RWPE1 (cell line): ENCODE measurements around the gene SCAMP5.

Experiments
- CTCF ChIA-PET: fragments of 350-600 bp; sonication (Branson Sonifier 250); formaldehyde crosslinking; extraction: SDS; loops from one replicate; lab custom pipeline; 2021; lab: Yijun Ruan, JAX
- POLR2A ChIA-PET: fragments of 400-600 bp; formaldehyde crosslinking; extraction: SDS; loops from one replicate; lab custom pipeline; 2020; ENCODE audit warnings: antibody characterized with exemption; ENCODE audit not compliant: low non-redundant PET; lab: Yijun Ruan, JAX
- DNase-seq: peaks from one replicate; pipeline ENCODE4 v3.0.0; 2012; ENCODE audit warnings: low spot score
- H3K27ac ChIP-seq: fragments of 450-650 bp; 2 replicates; pipeline ENCODE4 v1.5.1; 2017
- TF ChIP-seq, protein P1 (sequence below): fragments of 450-650 bp; conservative IDR thresholded peaks from 2 replicates; pipeline ENCODE4 v1.5.1; 2017; ENCODE audit warnings: low read depth, mild to moderate bottlenecking

Gene SCAMP5

DNA sequence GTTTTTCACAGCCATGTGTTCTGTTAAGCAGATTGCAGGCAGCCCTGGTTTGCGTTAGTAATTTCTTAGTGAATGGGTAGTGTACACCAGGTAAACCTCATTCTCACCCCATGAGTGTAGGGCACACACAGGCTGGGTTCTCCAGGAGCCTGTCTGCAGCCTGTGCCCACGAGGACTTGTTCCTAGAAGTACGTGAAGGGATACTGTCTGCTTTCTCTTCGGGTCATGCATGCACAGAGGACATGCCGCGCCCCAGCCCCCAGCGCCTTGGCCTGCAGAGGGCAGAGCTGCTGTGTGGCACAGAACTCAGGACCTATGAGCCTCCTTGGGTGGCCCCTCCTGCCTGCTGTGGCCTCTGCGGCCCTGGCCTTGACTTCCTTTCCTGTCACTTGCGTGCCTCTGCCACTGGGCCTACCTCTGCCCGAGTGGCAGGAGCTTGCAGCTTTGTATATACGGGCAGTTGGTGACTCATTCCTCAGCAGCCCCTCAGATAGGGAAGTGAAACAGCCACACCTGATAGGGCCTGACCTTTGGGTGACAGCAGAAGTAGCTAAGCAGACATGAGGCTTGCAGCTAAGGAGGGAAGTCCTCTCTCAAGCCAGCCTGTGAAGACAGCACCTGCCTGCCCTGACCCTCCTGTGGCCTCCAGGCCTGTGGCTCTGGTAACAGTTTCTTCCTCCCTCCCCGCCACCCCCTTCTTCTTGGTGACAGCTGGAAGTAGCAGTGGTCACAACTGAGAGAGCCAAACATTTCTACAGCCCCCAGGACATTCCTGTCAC lies 47.6 kb downstream of the SCAMP5 start:
- no peak for DNase-seq
- peak overlapping the region; percentile 11 for H3K27ac ChIP-seq
- CTCF ChIA-PET = interaction anchor here (0.7 to 1.5 kb wide), 2 partner anchors 17 to 159 kb away, joined by 3 to 8 read pairs; partner anchors contain the start of gene C15orf39
- POLR2A ChIA-PET = no interaction called here
- TF ChIP-seq, protein P1, sequence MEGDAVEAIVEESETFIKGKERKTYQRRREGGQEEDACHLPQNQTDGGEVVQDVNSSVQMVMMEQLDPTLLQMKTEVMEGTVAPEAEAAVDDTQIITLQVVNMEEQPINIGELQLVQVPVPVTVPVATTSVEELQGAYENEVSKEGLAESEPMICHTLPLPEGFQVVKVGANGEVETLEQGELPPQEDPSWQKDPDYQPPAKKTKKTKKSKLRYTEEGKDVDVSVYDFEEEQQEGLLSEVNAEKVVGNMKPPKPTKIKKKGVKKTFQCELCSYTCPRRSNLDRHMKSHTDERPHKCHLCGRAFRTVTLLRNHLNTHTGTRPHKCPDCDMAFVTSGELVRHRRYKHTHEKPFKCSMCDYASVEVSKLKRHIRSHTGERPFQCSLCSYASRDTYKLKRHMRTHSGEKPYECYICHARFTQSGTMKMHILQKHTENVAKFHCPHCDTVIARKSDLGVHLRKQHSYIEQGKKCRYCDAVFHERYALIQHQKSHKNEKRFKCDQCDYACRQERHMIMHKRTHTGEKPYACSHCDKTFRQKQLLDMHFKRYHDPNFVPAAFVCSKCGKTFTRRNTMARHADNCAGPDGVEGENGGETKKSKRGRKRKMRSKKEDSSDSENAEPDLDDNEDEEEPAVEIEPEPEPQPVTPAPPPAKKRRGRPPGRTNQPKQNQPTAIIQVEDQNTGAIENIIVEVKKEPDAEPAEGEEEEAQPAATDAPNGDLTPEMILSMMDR = no peak

GRCh38 chr15:75043509-75044257 lies 48.3 kb downstream of the SCAMP5 start:
- DNase-seq = no peak
- CTCF ChIA-PET = interaction anchor here (0.7 to 1.5 kb wide), 2 partner anchors 16 to 158 kb away, joined by 3 to 8 read pairs; partner anchors contain the start of gene C15orf39
- H3K27ac ChIP-seq = peak overlapping the region; percentile 11

DNA sequence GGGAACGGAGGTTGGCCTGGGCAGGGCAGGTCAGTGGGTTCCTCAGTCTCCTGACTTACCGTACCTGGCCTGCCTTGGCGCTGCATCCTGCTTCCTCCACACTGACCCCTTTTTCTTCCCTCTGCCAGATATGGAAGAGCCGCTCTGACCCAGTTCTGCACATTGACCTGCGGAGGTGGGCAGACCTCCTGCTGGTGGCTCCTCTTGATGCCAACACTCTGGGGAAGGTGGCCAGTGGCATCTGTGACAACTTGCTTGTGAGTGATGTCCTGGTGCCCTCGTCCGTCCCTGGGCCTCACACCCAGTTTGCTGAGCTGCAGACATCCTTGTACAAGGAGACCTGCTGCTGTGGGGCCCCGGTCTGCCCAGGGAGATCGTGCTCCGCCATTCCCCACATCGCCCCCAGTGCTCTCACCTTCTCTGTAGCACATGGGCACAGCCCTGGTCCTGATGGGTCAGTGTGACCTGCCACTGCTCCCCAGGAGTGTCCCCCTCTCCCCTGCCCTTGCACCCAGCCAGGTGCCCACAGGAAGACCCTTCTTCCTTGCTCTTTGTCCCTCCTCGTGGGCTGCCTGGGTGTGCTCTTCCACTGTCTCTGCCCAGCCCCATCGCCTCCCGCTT lies 49.0 kb downstream of the SCAMP5 start:
- no peak for DNase-seq
- ChIA-PET POLR2A (interaction anchor here (0.6 to 1.1 kb wide), 2 partner anchors 56 to 158 kb away, joined by 3 read pairs; partner anchors contain the start of gene C15orf39), CTCF (interaction anchor here (0.6 to 1.5 kb wide), 3 partner anchors 157 to 280 kb away, joined by 3 to 8 read pairs (median 4); partner anchors contain the start of gene C15orf39)
- H3K27ac ChIP-seq = no peak overlapping the region; the same call in 1 of the 2 replicates
- TF ChIP-seq, protein P1 = no peak

More at GRCh38 chr15:75043509-75044257, 48.3 kb downstream of the SCAMP5 start:
- POLR2A ChIA-PET = interaction anchor here (0.6 to 1.1 kb wide), 2 partner anchors 56 to 158 kb away, joined by 3 read pairs; partner anchors contain the start of gene C15orf39
- TF ChIP-seq, protein P1 = no peak

DNA sequence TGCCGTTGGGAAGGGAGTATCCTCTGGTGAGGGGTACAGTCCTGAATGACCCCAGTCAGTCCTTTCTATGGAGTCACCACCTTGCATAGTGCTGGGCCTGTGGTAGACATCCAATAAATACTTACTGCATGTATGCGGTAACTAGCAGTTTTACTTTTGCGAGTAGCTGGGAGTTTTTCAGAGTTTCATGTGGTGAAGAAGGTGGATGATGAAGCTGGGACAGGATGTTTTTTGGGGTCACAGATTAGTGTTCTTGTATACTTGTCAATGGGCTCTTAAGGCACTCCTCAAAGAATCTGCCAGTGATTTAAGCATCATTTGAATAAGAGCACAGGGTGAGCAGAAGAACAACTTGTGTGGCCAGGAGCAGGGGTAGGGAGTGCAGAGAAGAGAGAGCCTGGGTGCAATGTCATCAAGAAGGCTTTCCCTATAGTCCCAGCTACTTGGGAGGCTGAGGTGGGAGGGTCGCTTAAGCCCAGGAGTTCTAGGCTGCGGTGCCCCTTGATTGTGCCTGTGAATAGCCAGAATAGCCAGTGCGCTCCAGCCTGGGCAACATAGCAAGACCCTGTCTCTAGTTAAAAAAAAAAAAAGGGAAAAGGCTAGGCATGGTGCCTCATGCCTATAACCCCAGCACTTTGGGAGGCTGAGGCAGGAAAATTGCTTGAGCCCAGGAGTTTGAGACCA lies 50.1 kb downstream of the SCAMP5 start:
- DNase-seq = no peak
- POLR2A ChIA-PET = no interaction called here
- CTCF ChIA-PET = interaction anchor here (0.5 to 0.8 kb wide), 5 partner anchors 17 to 279 kb away, joined by 3 to 4 read pairs (median 3); partner anchors contain the start of gene C15orf39
- TF ChIP-seq, protein P1 = no peak
- no peak overlapping the region for H3K27ac ChIP-seq

DNA sequence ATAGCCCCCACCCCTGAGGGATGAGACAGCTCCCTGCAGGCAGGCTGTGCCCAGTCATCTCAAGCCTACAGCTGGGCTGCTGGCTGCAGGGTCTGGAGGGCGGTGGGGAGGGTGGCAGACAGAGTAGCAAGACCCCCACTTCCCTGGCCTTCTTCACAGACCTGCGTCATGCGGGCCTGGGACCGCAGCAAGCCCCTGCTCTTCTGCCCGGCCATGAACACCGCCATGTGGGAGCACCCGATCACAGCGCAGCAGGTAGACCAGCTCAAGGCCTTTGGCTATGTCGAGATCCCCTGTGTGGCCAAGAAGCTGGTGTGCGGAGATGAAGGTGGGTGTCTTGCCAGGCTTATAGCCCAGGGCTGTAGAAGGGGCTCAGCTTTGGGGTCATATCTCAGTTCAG lies 53.0 kb downstream of the SCAMP5 start:
- TF ChIP-seq, protein P1 = no peak
- H3K27ac ChIP-seq = peak overlapping the region; percentile 60; the same call in 1 of the 2 replicates
- ChIA-PET CTCF (interaction anchor here (0.5 to 0.7 kb wide), 2 partner anchors 19 to 259 kb away, joined by 3 to 5 read pairs; no protein-coding TSS in a partner anchor), POLR2A (no interaction called here)
- no peak for DNase-seq
